Cardiac fibroblast (primary cell): ENCODE measurements around the gene SLC39A10.
"Not testable (repeated sequence)": the region's sequence is repeated elsewhere in the genome, so short reads cannot be mapped to it uniquely, and the experiment has no call there.

ENCODE experiments used
- DNase-seq, 2 donors: peaks; one replicate each; pipeline versions ENCODE4 v3.0.0 to v3.0.0-alpha.2; 2010; ENCODE audit warnings: low read depth in 2 of 2
- H3K4me3 ChIP-seq, 2 donors: replicated peaks in 1 of 2; 1 replicate in 1 of 2; 2 replicates in 1 of 2; pipeline ENCODE4 v1.5.1; 2011; ENCODE audit warnings: low read depth in 2 of 2, low read length in 2 of 2, mild to moderate bottlenecking in 2 of 2, moderate library complexity in 1 of 2
- TF ChIP-seq, protein P1 (sequence below): IDR thresholded peaks from one replicate; pipeline ENCODE4 v1.5.1; 2011; ENCODE audit warnings: low read depth, mild to moderate bottlenecking, low read length, inconsistent platforms

The SLC39A10 gene

DNA sequence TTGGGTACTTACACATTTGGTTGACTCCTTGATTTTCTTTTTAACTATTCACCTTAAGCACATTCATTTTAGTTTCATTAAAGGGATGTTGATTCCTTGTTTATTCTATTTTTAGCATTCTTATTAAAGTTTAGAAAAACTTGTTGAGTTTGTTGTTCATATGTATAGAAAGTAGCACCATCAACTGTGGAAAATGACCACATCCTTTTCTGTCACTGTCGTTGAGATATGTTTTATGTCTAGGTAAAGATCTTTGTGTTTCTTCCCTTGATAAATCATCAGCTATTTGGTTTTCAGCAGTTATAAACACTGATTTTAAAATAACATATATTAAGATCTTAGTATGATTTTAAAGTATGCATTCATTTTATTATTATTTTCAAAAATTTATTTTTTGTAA, 25.1 kb downstream of the SLC39A10 start:
- H3K4me3 ChIP-seq = no peak overlapping the region
- TF ChIP-seq, protein P1, sequence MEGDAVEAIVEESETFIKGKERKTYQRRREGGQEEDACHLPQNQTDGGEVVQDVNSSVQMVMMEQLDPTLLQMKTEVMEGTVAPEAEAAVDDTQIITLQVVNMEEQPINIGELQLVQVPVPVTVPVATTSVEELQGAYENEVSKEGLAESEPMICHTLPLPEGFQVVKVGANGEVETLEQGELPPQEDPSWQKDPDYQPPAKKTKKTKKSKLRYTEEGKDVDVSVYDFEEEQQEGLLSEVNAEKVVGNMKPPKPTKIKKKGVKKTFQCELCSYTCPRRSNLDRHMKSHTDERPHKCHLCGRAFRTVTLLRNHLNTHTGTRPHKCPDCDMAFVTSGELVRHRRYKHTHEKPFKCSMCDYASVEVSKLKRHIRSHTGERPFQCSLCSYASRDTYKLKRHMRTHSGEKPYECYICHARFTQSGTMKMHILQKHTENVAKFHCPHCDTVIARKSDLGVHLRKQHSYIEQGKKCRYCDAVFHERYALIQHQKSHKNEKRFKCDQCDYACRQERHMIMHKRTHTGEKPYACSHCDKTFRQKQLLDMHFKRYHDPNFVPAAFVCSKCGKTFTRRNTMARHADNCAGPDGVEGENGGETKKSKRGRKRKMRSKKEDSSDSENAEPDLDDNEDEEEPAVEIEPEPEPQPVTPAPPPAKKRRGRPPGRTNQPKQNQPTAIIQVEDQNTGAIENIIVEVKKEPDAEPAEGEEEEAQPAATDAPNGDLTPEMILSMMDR = no peak
- no peak for DNase-seq

DNA sequence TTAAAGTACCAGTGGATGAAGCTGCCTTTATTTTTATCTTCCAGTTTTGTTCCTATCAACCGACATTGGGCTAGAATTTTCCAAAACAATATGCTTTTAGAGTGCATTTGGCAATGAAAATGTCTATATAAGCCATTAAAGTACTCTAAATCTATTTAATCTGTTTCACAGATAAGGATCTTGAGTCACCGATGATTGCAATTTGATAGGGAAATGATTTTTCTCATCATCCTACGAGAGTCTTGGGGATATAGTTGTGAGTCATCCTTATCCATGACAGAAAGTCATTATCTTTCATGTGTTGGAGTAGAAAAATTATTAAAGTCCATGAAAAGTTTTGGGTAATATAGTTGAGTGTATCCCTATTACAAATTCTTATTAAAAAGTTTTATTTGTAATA, 26.1 kb downstream of the SLC39A10 start:
- no peak for DNase-seq
- no peak overlapping the region for H3K4me3 ChIP-seq
- TF ChIP-seq, protein P1 = no peak

DNA sequence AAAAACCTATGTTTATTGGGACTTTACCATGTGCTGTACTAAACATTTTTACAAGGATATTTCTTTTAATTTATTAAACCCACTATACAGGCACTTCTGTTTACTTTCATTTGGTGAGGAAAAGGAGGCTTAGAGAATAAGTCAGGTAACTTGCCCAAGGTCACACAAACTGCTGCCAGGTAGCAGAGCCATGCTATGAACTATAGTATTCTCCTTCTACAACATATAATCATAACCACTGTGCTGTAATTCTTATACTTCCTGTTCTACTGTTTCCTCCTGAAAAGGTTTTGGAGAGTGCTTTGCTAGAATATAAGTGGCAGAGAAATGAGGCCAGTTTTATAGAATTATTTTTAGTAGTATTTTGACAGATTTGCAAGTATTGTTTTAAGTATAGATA, 29.5 kb downstream of the SLC39A10 start:
- DNase-seq = no peak
- no peak overlapping the region for H3K4me3 ChIP-seq
- TF ChIP-seq, protein P1 = no peak

DNA sequence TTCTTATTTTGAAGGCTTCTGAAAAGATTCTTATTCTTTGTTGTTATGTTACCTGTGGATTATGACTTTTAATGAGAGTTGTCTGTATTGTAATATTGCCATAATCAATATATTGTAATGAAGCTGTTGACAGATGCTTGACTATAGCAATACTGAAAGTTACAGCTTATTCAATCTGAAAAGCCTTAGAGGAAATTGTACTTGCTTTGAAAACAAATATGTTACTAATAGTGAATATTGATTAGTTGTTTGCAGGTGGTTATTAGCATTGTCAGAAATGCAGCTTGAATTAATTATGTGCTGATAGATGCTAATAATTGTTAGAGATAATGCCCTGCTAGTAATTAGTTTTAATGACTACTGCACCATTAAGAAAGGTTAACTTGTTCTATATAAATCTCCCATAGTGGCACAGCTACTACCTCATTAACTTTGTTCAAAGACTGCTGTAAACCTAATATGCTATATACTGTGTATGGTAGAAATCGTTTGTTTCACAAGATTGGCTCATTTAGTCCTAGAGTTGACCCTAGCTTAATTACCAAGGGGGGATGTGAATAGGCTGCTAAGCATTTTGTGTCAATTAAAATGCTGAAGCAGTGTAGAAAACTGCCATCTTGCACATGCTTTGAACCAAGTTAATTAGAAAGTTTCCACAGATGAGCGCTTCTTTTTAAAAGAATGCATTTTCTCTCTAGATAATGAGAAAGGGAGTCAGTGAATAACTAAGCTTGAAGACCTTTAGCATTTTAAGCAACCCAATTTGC, 30.5 kb downstream of the SLC39A10 start:
- DNase-seq = no peak
- no peak overlapping the region for H3K4me3 ChIP-seq
- TF ChIP-seq, protein P1 = no peak

DNA sequence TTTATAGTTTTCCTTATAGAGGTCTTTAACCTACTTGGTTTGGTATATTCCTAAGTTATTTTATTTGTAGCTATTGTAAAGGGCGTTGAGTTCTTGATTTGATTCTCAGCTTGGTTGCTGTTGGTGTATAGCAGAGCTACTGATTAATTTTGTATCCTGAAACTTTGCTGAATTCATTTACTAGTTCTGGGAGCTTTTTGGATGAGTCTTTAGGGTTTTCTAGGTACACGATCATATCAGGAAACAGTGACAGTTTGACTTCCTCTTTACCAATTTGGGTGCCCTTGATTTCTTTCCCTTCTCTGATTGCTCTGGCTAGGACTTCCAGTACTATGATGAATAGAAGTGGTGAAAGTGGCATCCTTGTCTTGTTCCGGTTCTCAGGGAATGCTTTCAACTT, 35.5 kb downstream of the SLC39A10 start:
- DNase-seq, H3K4me3 ChIP-seq: not testable (repeated sequence)

DNA sequence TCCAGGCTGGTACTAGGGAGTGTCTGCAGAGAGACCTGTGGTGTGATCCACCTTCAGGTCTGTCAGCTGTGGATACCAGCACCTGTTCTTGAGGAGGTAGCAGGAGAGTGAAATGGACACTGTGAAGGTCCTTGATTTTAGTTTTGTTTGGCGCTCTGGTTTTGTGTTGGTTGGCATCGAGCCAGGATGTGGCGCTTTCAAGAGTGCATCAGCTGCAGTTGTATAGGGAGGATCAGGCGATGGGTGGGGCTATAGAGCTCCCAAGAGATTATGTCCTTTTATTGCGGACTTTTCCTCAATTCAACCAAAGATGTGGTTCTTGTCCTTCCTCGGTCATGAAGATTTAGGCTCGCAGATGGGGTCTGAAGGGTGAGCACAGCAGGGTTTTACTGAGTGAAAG, 37.5 kb downstream of the SLC39A10 start:
- TF ChIP-seq, protein P1 = no peak
- H3K4me3 ChIP-seq = no peak overlapping the region
- no peak for DNase-seq

DNA sequence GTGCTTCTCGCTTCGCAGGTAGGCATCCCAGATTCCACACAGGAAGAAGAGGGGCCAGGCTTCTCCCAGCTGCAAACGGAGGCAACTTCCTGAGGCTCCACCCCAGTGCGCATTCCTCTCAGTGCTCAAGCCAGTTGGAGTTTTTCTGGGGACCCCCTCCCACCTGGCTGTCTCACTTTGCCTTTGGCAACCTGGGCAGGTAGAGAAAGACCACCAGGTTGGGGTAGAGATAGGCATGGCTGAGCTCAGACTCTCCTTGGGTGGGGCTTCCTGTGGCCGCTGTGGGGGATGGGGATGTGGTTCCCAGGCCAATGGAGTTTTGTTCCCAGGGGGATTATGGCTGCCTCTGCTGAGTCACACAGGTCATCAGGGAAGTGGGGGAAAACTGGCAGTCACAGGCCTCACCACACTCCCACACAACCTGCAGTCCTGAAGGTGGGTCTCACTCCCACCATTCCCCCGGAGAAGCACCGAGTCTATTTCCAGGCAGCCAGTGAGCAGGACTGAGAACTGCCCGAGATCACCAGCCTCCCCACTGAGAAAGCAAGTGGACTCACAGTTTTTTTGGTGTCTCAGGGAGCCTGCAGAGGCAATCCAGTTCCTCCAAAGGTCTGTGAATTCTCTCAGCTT, 38.1 kb downstream of the SLC39A10 start:
- TF ChIP-seq, protein P1 = no peak
- no peak overlapping the region for H3K4me3 ChIP-seq
- no peak for DNase-seq
